GM21526 (cell line): ENCODE measurements around the gene SLC22A7.
"Not testable (repeated sequence)": the region's sequence is repeated elsewhere in the genome, so short reads cannot be mapped to it uniquely, and the experiment has no call there.

Source experiments
- ATAC-seq: cut with Tn5 transposase; IDR thresholded peaks from one replicate; pipeline ENCODE4 v1.9.1; 2021; ENCODE audit warnings: moderate library complexity; ENCODE audit not compliant: unreplicated experiment, low FRiP score

Gene SLC22A7

DNA sequence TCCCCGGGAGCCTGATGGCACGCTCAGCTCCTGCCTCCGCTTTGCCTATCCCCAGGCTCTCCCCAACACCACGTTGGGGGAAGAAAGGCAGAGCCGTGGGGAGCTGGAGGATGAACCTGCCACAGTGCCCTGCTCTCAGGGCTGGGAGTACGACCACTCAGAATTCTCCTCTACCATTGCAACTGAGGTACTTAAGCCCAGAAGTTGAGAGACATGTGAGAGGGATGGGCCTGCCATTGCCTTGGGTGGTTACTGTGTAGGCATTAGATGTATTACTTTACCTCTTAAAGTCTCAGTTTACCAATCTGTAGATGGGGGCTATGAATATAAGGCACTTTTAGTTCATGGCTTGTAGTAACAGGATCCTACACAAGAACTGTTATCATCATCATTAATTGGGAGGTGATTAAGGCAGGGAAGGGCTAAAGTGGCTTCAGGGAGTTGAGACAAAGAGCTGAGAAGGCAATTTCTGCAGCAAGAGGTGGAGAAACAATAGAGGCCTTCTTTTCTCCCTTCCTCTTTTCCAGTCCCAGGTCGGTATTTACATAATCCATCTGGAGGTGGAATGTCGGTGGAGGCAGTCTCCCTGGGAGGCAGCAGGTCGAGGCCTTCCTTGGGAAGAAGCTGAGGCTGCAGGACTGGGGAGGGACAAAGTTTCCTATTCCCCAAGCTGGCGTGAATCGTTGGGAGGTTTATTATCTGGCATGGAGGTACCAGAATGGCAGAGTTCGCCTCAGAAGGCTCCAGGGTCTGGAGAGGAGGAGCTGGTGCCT, 691 bp downstream of the SLC22A7 start:
- ATAC-seq = no peak

DNA sequence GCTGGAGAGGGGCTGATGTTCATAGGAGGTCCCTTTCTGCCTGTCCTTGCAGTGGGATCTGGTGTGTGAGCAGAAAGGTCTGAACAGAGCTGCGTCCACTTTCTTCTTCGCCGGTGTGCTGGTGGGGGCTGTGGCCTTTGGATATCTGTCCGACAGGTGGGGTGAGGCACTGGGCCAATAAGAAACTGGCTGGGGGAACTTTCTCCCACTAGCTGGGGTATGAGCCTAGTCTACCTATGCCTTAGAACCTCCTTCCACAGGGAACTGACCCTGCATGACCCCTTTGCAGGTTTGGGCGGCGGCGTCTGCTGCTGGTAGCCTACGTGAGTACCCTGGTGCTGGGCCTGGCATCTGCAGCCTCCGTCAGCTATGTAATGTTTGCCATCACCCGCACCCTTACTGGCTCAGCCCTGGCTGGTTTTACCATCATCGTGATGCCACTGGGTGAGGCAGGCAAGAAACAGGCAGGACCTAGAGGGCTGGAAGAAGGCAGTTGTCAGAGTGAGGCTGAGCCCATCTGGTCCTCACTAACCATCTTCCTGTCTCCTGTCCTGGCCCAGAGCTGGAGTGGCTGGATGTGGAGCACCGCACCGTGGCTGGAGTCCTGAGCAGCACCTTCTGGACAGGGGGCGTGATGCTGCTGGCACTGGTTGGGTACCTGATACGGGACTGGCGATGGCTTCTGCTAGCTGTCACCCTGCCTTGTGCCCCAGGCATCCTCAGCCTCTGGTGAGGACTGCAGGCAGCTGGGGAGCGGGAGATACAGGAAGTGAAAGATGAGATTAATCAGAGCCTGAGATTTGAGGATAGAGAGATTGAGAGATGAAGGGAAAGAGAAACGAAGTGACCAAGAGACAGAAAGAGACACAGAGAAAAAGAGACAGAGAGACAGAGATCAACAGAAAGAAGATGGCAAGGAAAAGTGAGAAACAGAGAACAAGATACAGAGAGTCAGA, 1.6 kb downstream of the SLC22A7 start:
- no peak for ATAC-seq

DNA sequence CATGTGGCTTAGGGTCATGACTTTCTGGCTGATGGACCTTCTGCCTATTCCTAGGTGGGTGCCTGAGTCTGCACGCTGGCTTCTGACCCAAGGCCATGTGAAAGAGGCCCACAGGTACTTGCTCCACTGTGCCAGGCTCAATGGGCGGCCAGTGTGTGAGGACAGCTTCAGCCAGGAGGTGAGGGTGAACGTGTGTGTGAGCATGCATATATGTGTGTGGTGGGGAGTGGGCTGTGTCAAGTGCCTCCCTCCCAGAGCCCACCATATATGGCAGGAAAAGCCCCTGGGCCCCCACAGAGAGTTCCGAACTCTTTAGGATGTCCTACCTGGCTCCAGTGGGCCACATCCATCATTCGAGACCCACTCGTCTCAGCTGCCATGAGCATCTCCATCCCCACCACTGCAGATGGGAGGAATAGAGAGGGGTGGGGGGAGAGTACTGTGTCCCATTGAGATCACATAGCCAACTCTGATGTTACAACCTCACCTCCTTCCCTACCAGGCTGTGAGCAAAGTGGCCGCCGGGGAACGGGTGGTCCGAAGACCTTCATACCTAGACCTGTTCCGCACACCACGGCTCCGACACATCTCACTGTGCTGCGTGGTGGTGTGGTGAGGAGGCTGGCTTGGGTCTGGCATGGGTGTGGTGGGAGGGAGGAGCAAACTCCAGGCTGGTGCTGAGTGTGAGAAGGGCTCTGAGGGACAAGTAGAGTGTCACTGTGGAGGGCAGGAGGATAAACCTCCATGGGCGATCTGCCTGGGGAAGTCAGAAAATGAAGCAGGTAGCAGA, 3.2 kb downstream of the SLC22A7 start:
- no peak for ATAC-seq

DNA sequence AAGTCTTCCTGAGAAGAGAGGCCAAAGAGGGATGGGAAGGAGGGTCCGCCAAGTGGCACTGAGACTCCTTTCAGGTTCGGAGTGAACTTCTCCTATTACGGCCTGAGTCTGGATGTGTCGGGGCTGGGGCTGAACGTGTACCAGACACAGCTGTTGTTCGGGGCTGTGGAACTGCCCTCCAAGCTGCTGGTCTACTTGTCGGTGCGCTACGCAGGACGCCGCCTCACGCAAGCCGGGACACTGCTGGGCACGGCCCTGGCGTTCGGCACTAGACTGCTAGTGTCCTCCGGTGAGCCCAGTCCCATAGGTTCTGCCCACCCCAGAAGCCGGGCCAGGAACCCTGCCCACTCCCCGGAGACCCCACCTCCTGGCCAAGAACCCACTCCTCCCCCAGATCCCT, 4.1 kb downstream of the SLC22A7 start:
- ATAC-seq = no peak

DNA sequence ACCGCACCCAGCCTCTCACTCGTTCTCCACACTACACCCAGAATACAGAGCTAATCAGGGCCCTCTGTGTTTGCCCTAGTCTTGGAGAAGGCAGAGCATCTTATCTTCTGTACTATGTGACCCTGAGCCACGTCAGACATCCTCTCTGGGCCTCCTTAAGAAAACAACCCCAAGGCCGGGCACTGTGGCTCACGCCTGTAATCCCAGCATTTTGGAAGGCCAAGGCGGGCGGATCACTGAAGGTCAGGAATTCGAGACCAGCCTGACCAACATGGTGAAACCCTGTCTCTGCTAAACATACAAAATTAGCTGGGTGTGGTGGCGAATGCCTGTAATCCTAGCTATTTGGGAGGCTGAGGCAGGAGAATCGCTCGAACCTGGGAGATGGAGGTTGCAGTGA, 4.9 kb downstream of the SLC22A7 start:
- not testable (repeated sequence) for ATAC-seq

DNA sequence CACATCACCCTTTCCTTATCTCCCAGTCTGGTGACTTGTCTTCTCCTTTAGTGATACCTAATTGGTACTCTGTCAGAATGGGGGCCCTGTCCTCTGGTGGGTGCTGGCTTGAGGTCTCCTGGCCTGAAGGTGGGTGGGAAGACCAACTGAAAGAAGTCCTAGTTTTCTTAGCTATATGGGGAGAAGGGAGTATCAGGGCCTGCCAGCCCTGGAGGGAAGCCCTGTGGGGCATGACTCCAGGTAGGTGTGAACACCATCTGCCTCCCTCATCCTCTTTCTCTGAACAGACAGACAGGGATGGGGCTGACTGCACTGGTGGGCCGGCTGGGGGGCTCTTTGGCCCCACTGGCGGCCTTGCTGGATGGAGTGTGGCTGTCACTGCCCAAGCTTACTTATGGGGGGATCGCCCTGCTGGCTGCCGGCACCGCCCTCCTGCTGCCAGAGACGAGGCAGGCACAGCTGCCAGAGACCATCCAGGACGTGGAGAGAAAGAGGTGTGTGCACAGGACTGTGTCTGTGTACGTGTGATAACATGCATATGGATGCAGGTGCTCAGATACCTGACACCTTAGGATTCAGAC, 5.8 kb downstream of the SLC22A7 start:
- no peak for ATAC-seq

DNA sequence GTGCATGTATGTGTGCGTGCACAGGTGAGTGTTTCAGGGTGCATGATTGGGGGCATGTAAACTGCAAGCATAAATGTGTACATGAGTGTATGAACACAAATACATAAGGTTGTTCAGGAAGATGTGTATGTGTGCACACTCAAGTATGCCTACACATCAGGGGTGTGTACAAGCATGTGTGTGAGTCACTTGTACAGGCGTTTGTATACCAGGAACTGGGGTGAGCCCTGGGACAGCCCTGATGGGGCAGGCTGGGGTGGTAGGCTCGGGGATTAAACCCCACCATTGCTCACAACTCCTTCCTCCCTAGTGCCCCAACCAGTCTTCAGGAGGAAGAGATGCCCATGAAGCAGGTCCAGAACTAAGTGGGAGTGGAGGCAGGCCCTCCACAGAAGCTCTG, 6.3 kb downstream of the SLC22A7 start:
- ATAC-seq = no peak

DNA sequence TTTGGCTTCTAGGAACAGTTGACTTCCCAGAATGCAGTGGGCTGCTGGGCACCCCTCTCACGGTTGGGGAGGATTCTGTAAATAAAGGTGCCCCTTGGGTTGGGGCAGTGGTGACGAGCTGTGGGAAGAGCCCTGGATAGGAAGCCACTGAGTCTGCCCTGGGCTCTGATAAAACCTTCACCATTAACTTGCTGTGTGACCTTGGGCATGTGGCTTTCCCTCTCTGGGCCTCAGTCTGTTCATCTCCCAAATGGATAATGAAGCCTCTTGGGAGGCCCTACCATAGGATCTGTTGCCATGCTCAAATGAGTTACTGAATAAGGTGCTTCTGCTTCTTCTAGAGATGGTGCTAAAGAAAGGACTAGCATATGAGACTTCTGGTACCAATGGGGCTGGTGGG, 6.8 kb downstream of the SLC22A7 start:
- ATAC-seq = no peak

DNA sequence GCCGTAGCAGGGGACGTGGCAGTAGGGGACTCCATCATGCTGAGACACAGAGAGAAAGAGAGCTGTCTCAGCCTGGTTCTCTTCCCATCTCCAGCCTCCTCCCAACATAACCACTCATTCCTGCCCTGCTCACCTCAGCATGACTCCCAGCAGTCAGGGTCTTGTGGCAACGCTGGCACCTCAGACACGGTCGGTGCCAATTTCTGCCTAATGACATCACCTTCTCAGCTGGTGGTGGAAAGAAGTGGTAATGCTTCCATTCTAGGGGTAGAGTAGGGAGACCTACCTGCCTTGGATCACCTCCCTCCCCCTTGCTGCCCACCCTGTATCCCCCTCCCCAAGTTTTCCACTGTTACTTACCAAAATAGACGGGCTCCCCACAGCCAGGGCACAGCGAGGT, 8.0 kb downstream of the SLC22A7 start:
- no peak for ATAC-seq

DNA sequence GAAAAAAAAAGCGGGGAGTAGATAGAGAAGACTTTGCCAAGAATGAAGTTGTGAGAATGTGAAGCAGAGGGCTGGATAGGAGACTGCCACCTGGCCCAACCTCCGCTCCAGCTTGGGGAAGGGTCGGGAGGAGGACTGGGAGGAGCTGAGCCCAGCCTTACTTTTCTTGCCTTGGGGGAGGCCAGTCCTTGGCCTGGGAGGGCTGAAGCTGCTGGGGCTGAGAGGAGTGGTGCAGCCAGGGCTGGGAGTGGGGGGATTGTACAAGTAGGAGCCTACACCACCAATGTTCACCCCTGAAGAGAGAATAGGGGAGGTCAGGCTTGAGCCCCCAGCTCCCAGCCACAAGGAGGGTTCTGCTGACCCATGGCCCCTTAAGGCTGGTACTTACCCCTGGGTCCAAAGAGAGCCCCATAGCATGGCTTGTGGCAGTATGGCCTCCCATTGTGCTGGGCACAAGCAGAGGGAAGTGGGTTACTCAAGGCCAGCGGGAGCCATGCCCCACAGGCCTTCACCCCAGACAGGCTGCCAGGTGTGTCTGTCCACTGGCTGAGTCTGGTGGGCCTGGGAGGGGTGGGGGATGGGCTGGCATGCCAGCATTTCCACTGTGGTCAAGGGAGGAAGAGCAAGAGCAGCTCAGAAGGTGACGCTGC, 9.5 kb downstream of the SLC22A7 start:
- ATAC-seq = no peak

DNA sequence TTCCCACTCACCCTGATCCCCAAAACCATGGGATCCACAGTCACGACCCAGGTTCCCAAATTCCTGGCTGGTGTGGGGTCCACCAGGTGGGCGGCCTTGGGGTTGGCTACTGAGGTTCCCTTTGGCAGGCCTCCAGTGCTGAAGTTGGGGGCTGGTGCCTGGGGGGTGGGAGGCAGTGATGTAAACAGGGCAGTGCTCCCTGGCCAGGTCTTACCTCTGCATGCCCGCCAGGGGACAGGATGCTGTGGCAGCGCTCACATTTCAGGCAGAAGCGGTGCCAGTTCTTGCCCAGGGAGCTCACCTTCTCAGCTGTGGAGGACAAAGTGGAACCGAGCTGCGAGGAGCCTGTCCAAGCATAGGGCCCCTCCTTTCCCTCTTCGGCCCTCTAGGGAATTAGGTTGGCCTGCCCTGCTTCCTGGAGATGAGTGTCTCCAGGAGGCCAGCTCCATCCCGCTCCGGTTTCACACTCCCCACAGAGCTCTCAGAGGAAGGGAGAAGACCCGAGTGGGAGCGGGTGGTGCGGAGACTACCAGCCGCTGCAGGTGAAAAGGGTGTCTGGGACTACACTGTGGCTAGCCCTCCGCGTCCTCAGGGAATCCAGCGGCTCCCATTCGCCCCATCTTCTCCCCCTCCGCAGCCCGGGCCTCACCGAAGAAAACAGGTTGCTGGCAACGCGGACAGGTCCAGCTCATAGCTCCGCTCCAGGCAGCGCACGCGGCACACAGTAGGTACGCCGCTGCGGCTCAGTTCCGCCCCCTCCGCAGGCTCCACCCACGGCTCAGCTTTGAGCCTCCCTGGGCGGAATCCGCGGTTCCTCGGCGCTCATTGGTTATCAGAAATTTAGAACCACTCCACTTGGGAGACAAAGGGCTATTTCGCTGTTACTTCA, 10.3 kb downstream of the SLC22A7 start, which contains the start of gene CRIP3:
CRIP3 (minus strand) TSS at position 726 of the 889 bp plus-strand sequence; CDS start at position 692, 34 bp downstream.
- no peak for ATAC-seq

DNA sequence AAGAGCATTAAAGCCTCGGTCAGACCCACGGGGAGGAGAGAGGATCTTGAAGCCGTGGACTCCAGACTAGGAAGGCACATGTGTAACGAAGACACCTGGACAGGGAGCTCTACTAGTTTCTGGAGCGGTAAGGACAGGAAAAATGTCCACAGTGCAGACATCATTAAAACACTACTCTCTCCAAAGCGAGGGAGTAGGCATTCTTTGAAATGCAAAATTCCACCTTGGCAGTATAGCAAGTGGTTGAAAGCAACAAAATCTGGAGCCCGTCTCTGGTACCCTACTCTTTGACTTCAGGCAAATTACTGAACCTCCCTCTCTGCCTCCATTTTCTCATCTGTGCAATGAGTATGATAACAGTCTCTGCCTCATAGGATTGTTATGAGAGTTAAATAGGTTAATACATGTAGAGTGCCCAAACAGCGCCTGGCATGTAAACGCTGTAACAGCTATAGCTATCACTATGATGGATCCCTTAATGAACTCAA, 11.0 kb downstream of the SLC22A7 start:
- no peak for ATAC-seq

DNA sequence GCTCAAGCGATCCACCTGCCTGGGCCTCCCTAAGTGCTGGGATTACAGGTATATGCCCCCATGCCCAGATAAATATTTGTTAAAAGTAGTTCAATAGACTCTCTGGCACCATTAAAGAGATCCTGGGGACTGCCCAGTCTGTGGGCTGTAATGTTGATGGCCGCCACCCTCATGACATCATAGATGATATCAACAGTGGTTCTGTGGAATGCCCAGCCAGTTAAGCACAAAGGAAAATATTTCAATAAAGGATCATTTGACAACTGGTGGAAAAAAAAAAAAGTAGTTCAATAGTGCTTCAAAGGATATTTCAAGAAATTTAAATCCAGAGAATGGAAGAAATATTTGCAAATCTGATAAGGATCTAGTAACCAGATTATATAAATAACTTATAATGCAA, 12.1 kb downstream of the SLC22A7 start:
- no peak for ATAC-seq

DNA sequence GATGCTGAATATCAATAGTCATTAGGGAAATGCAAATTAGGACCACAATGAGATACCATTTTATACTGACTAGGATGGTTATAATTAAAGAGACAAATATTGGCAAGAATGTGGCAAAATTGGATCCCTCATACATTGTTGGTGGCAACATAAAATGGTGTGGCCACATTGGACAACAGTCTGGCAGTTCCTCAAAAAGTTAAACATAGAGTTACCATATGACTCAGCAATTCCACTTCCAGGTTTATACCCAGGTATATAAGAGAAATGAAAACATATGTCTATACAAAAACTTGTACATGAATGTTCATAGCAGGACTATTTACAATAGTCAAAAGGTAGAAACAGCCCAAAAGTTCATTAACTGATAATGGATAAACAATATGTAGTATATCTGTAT, 12.6 kb downstream of the SLC22A7 start:
- no peak for ATAC-seq

DNA sequence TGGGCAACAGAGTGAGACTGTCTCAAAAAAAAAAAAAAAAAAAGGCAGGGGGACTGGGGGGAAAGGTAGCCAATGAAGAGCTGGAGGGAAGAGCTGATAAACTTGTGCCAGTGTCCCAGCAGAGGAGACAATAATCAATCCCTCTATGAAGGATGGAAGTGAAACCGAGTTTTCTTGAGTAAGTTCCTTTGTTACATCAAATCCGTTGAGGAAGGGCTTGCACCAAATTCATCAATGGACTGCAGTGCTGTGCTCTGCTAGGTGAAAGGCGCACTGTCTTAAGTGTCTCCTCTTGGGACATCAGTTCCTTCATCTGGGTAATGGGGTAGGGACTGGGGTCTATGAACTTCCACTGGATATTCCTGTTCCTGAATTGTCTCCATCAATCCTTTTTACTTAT, 13.6 kb downstream of the SLC22A7 start:
- no peak for ATAC-seq

DNA sequence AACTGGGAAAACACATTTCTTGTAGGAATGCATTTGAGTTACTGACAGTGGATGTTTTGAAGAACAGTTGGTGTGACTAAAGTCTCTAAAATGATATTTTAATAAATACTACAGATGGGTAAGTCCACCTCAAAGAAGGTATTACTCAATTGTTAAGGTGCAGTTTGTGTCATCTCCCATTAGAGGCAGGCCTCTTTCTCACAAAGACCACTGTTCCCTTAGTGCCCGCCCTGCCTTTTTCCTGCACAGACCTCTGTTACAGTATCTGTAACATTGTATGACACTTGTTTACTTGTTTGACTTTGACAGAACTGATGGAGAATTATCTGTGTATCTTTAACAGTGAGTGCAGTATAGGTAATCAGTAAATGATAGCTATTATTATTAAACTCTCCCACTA, 15.8 kb downstream of the SLC22A7 start:
- ATAC-seq = no peak

DNA sequence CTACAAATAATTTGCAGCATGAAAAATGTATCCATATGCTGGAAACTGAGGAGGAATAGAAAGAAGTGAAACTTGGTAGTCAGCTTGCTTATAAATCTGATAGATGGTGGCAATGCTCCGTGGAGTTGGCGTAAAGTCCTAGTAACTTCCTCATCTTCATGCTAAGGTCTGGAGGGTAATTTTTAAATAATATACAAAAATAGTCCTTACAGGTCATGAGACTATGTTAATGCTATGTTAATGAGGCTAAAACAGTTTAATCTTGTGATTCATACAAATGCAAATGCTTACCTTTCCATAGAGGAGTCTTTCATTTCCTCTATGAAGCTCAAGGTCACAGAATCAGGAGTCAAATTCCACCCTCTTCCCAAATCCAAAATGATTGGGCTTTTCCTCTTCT, 20.0 kb downstream of the SLC22A7 start:
- no peak for ATAC-seq

DNA sequence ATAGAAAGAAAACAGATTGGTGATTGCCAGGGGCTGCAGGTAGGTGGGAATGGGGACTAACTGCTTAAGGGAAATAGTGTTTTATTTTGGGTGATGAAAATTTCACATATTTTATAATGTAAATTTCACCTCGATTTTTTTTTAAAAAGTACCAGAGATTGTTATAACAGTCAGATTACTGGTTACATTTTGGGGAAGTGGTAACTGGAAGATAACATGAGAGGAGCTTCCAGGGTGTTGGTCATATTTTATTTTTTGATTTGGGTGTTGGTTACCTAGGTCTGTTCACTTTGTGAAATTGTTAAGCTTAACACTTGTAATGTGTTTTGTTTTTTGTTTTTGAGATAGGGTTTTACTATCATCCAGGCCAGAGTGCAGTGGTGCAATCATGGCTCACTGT, 27.8 kb downstream of the SLC22A7 start:
- no peak for ATAC-seq

DNA sequence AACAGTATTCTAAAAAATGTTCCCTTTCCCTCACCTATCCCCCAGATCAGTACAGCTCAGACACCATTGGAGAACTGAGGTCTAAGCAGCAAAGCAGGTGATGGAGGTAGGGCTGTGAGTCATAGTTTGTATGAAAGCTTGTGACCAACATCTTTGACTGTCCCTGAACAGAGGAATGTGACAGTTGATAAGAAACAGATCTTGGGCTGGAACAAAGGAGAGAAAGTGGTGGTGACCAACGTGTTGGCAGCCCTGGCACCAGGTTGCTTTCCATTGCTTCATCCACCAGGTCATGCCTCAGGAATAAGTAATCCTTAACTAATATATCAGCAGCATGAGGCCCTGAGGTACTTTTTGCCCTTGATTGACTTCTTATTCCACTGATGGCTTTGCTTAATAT, 30.5 kb downstream of the SLC22A7 start:
- ATAC-seq = no peak
